DMS53 (cell line): ENCODE data around the gene DOK7.

Source experiments
- DNase-seq: peaks from one replicate; lab custom pipeline; 2025; lab: John Stamatoyannopoulos, UW

The DOK7 gene

GRCh38 chr4:3475041-3475712 is 12.1 kb downstream of the DOK7 start:
- no peak for DNase-seq

- DNase-seq, result no peak
Observed at GRCh38 chr4:3475713-3476260, 12.7 kb downstream of the DOK7 start.

GRCh38 chr4:3476341-3476747 is 13.2 kb downstream of the DOK7 start:
- no peak for DNase-seq

GRCh38 chr4:3476936-3477749 is 14.0 kb downstream of the DOK7 start:
- DNase-seq, result no peak

GRCh38 chr4:3477750-3478430 is 14.8 kb downstream of the DOK7 start:
- no peak for DNase-seq

- DNase-seq, result no peak
Observed at GRCh38 chr4:3478446-3479357, 15.6 kb downstream of the DOK7 start.

- no peak for DNase-seq
Observed at GRCh38 chr4:3479358-3480101, 16.4 kb downstream of the DOK7 start.

GRCh38 chr4:3480528-3481112 is 17.5 kb downstream of the DOK7 start:
- peak; percentile 89 for DNase-seq

- peak; percentile 51 for DNase-seq
Observed at GRCh38 chr4:3481113-3481531, 18.0 kb downstream of the DOK7 start.

GRCh38 chr4:3481783-3482393 is 18.8 kb downstream of the DOK7 start:
- peak; percentile 73 for DNase-seq

- no peak for DNase-seq
Observed at GRCh38 chr4:3482707-3483106, 19.6 kb downstream of the DOK7 start.

GRCh38 chr4:3483471-3483921 is 20.4 kb downstream of the DOK7 start:
- DNase-seq, result peak; percentile 42

GRCh38 chr4:3484057-3484973 is 21.2 kb downstream of the DOK7 start:
- DNase-seq, result peak; percentile 83

GRCh38 chr4:3485011-3485791 is 22.1 kb downstream of the DOK7 start:
- DNase-seq, result peak; percentile 78

GRCh38 chr4:3485886-3486540 is 22.9 kb downstream of the DOK7 start:
- no peak for DNase-seq

GRCh38 chr4:3486541-3487540 is 23.7 kb downstream of the DOK7 start:
- DNase-seq, result peak; percentile 65
